Activated CD4-positive, alpha-beta T cell treated with anti-CD3 and anti-CD28 coated beads, Interleukin-2, amount 50 U/mL, for 16 hours (primary cell): Measurements from ENCODE around the gene BMAL2.
A peak's percentile ranks its signal among the peaks of the same experiment; 100 is the strongest.

ENCODE experiments used
- DNase-seq: peaks from one replicate; pipeline ENCODE4 v3.0.0-alpha.2; 2020

BMAL2 gene

DNA sequence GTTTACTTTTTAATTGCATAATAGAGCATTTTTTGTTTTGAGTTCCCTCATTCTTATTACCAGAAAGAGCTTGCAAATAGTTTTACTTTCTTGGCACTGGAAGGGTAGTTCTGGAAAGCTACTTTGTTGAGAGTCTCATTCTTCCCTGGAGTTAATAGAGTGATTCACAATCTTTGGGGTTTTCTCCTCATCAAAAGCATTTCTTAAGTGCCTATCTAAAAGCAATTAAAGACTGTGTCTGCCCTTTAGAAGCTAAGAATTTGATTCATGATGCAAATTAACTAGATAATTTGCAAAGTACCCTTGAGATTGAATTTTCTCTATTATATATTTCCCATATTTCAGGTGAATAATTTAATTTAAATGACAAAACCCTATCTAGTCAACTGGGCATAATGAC lies 8.1 kb upstream of the BMAL2 start:
- no peak for DNase-seq

DNA sequence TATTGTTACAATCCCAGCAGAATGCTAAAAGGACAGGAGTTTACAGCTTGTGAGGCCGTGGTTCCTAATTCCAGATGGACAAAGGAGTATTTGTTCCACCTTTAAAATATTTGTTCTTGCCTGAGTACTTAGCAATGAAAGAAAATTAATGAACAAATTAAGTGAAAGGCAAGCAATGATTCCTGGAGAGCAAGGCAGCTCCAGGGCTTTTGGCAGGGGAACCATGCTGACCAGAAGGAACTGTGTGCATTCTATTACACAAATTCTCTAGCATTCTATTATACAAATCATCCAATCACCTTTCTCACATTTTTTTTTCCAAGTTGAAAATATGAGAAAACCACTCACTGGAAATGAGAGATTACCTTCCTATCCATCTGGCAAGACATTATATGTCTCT lies 1.8 kb upstream of the BMAL2 start:
- no peak for DNase-seq

DNA sequence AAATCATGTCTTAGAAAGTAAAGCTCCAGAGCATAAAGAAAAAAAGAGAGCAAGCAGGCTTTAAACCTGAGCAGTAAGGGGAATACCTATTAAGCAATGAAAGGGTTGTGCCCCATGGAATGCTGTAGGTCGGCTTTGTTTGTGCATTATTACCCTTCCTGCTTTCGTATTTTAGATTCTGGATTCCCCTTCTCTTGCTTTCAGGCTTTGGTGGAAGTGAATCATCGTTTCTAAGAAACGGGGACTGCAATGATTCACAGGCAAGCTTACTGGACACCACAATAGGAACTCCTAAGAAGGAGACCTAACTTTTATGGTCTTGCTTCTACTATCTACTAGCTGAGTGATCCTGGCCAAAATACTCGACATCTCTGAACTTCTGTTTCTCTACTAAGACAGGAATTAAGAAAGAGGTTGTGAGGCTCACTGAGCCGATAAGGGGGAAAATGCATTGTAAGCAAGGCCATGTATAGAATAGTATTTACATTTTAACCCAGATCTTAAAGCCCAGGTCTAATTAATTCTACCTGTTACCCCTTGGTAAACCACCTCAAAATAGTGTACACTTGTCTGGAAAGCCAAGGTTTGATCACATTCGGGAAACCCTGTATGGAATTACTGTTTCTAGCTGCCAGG lies 1.2 kb upstream of the BMAL2 start:
- peak; percentile 88 for DNase-seq

DNA sequence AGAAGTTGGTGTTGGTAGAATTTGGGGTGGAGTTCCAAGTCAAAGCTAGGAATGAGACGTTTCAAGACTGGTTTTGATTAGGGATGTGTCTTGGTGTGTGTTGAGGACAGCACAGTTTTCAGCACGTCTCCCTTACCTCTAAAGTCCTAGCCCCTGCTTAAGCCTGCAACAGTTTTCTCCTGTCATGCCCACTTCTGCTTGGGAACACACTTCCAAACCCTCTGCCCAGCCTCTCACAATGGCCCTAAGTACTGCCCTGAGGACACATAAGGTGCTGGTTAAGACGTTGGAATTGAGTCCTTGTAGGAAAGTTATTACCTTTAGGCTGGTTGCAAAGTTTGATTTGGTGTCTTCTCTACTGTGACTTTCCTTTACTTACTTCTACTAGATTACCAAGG lies 710 bp upstream of the BMAL2 start:
- no peak for DNase-seq

DNA sequence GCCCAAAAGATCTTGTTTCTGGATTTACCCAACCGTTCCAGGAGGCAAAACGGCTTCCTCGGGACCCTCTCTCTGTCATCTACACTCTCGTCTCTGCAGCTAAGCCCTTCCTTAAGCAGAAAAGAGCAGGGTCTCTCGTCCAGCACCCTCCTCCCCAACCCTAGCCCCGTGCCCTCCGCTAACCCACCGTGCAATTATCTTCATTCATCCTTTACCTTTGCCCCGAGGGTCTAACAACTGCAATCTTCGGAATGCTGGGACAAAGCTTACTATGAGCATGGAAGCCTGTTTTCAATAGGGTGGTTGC lies 276 bp upstream of the BMAL2 start:
- no peak for DNase-seq

DNA sequence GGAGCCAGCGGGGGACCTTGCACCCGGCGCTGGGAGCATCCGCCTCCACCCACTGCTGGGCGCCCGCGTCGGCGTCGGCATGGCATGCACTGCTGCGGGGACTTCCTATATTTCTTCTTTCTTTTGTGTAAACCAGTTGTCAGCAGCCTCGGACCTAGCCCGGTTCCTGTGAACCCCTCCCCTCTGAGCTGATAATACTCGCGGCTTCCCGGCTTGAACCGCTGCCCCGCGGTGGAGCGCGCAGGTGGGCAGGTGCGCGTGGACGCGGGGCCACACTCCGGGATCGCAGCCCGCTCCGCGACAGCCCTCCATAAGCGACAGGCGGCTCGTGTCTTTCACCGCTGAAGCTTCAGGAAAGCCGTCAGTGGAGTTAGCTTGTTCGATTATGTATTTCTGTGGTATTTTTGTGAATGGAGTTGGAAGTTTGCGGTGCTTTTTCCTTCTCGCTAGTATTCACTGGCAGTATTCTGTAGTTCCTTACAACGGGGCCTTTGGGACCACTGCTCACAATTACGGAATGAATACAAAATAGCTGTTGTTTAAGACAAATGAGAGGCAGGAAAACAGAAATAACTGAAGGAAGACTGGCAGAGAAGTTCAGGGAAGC lies 870 bp downstream of the BMAL2 start:
- DNase-seq = peak; percentile 49

DNA sequence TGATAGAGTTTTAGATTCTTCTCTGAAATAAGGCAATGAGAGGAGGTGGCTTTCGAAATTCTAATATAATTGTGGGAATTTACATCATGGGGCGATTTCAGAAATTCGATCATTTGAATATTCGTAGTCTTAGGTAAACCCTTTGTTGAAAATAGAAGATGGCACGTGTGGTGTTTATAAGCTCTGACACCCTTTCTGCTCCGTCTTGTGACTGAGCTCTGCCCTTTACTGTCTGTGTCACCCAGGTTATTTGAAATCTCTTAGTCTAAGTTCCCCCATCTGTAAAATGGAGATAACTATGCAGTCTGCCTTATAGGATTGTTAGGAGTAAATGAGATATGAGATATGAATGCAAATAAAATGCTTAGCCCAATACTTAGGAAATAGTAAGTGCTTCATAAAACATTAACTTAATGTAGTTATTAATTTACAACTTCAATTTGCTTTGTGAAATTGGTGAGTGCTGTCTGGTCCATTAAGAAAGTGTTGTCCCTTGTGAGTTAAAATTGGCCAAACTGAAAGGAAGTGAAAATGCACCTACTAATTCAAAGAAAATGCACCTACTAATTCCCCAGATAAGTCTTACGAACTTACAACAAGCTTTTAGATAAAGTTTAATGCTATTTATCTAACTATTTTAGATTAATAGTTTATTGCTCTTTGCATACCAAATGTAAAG lies 1.5 kb downstream of the BMAL2 start:
- no peak for DNase-seq

DNA sequence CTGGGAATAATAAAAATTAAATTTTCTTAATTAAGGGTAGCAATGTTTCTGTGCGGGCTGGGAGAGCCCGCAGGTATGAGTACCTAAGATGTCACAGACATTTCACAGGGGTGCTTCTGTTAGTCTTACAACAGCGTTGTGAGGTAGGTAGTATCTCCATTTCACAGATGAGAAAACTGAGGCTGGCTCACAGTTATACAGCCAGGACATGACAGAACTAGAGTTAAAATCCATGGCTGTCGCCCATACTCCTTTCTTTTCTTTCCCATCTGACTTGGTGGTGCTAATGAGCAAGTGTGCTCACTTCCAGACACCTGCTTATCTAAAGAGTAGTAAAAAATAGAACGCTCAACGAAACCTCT lies 2.1 kb downstream of the BMAL2 start:
- no peak for DNase-seq

DNA sequence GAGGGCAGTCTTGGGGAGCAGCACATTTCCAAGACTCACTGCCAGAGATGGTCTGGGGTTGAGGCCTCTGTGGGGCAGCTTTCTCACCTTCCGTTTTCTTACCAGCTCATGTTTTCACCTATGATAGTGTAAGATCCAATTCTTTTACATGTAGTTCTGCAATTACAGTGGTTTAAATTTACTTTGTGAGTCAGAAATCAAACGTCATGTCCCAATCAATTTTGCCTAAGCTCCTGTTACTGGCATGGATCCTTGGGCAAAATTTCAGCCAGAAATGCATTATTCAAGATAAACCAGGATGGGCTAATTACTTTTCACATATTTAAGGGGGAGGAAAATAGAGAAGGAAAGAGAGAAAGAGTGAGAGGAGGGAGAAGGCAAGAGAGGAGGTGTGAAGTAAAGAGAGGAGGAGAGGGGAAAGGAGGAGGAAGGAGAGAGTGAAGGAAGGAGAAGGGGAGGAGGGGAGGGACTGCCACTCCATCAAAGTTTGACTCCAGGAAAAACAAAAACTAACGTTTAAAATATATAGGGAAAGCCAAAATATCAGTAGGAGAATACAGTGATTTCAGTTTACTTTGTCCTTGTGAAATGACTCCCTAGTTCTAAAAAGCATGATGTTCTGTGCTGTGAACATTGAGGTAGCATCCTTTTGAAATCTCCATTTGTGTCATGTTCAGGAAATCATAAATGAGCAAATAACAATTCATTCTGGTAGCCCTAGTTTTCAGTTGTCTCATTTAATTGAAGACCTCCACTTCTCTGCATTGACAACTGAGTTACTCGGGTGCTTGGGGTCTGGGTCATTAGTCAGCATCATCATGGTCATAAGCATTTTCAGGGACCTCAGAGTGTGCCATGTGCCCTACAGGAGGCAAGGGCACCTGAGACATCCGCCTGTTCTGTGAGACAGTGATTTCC lies 3.0 kb downstream of the BMAL2 start:
- peak; percentile 68 for DNase-seq

DNA sequence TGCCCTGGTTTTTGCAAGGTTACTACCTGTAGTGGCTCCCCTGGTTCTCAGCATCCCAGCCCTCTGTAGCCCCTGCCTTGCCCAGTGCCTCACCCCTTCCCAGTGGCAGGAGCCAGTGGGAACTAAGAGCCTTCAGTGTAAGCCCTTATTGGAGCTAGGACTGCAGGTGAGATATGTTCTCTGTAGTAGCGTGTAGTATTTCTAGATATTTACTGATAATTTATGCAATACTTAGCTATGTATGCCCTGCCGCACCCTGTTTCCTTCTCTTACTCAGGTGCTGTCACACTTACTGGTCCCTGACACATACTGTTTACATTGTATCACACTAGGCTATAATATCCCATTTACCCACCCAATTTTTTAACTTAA lies 3.6 kb downstream of the BMAL2 start:
- DNase-seq = no peak

DNA sequence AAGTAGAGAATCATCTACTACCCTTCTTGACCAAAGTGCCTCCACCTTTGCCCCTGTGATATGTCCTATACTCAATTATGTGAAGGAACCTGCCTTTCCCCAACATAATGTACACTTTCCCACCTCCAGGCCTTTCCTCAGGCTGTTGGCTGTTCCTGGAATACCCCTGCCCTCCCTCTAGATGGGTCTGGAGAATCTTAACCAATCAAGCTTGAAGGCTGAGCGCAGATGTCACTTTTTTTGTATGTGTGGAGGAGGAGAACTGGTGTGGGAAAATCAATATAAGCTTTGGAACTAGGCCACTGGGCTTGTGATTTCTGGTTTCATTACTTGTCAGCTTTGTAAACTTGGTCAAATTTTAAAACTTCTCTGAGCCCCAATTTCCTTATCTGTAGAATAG lies 4.7 kb downstream of the BMAL2 start:
- DNase-seq = no peak

DNA sequence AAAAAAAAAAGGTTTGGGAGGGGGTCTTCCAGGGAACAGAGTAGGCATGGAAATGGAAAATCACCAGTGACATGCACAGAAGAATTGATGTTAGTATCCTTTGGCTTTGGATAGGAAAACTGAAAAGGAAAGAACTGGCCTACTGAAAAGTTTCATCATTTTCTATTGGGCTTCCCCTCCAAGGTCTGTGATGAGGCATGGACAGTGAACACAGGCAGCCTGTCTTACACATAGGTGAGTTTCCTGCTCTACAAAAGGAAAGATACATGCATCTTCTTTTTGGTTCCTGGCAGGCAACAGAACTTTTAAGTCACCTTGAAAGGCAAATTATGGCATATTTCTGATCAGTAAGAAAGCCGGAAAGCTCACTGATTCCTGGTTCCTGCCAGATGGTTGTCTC lies 5.8 kb downstream of the BMAL2 start:
- DNase-seq = no peak

DNA sequence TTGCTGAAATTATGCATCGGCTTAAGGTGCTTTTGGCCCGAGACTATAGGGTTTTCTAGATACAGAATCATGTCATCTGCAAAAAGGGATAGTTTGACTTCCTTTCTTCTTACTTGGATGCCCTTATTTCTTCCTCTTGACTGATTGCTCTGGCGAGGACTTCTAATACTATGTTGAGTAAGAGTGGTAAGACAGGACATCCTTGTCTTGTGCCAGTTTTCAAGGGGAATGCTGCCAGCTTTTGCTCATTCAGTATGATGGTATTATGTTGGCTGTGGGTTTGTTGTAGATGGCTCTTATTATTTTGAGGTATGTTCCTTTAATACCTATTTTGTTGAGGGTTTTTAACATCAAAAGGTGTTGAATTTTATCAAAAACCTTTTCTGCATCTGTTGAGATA lies 8.3 kb downstream of the BMAL2 start:
- no peak for DNase-seq

DNA sequence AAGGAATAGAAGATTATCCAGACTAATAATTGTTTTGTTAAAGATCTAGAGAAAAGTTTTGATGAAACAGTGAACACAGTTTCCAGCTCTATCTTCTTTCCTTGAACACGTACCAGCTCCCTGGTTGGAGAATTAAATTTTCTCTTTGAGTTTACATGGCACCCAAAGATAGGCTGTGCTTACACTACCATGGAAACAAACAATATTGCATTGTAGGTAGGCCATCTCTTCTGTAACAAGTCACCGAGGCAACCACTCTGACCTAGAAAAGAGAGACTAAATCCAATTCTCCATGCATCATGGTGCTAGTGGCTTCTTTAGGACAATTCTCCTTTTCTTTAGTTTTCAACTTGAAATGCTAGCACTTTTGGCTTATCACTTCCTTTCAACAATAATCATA lies 9.9 kb downstream of the BMAL2 start:
- DNase-seq = no peak

DNA sequence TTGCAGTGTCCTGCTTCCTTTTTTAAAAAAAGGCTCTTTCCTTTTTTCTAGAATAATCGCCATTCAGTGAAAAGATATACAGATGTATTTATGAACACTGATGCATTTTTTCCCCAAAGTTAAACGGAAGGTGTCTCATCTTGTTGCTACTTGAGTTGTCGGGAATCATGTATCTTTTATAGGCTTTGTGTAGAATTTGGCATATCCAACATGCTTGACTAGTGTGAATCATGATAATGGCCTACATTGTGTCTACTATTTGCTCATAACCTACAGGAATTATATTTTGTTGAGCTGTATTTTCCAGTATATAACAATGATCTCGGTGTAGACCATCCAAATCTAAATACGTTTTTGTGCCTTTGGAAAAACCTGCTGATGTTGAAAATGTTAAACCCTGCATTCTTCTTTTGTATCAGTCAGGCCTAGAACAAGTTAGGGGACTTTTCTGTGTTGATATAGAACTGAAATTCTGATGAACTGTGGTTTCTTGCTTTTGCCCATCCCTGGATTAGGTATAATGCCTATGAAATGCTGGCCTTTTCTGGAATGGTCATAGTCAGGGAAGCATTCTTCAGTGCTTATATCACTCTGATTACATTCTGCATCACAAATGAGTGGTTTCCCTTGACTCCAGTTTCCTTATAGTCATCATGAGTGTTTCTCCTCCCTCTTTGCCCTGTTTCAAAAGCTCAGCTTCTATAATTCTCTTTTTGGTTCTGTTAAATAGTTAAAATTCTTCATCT lies 10.8 kb downstream of the BMAL2 start:
- no peak for DNase-seq

DNA sequence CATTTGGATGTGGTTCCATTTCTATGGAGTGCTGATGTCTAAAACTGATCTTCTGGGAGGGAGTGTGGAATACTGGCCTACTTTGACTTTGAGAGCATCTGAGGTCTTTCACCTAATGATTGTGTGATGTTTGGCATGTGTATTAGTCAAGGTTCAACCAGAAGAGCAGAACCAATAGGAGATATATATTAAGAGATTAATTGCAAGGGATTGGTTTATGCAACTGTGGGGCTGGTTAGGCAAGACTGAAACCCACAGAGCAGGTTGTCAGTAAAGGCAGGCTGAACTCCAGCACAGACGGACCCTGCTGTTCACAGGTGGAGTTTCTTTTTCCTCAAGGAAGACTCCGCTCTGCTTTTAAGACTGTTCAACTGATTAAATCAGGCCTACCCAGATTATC lies 11.6 kb downstream of the BMAL2 start:
- DNase-seq = no peak

DNA sequence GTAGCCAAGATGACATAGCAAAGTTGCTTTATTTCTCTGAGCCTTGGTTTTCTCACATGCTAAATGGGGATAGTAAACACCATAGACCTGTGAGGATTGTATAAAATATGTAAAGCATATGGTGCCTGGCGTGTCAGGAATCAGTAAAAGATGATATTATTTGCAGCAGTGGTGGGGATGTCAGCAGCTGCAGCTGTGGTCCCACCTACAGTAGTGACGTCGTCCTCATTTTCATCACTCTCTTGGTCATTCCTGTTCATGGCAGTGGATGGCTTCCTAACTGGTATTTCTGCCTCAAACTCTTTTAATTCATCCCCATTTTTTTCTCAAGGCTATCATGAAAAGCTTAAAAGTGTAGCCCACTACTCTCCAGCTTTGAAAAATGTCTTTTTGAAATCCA lies 12.1 kb downstream of the BMAL2 start:
- DNase-seq = no peak

DNA sequence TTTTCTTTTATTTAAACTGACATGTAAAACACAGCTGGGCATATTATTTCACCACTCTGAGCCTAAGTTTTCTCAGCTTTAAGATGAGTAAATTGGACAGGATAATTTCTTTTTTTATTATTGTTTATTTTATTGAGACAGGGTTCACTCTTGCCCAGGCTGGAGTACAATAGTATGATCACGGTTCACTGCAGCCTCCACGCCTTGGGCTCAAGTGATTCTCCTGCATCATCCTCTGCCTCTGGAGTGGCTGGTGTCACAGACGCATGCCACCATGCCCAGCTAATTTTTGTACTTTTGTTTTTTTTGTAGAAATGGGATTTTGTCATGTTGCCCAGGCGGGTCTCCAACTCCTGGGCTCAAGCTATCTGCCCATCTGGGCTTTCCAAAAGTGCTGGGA lies 12.7 kb downstream of the BMAL2 start:
- DNase-seq = no peak

DNA sequence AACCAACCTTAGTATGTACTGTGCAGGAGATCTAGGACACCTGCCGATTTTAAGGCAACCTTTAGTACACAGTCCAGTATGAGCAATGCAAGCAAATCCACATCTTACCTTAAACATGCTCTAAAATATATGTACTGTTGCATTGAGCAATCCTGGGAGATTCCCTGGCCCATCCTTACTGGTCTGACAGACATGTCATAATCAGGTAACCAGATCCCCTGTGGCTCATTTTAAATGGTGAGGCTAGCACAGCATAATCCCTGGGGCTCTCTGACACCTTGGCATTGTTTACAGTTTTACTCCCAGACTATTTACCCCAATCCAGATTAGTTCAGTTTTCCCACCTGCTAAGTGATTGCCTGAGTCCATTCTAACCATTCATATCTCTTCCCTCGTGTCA lies 15.1 kb downstream of the BMAL2 start:
- DNase-seq = no peak

DNA sequence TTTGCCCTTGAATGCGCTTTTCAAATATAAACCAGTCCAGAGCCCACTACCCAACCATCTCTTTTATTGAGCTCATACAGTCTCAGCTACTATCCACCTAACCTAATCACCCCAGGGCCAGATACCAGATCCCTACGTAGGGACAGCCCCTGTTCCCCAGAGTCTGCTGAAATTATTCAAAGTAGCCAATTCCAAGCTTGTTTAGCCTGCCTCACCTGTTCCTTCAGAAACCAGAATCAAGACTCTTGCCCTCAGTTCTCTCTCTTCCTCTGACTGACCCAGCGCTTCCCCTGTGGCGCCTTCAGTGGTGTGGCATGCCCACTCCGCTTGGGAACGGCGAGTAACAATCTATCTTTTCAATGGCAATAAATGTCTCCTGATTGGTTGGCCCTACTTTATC lies 18.8 kb downstream of the BMAL2 start:
- DNase-seq = no peak

DNA sequence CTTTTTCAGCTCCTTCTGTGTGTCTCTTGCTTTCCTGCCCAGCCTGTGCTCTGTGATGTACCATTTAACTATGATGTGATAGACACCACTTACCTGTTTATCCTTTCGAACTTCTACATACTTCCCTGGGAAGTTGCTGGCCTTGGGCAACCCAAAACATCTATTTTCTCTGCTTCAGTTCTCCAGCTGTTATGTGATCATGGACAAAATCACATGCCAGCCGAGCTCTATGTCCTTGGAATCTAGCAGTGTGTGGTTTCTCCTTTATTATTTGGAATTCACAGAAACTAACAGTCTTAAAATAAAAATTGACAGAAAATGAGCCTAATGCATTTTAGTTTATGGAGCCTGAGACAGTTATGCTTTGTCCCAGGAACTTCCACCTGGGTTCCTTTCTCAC lies 22.9 kb downstream of the BMAL2 start:
- DNase-seq = no peak

DNA sequence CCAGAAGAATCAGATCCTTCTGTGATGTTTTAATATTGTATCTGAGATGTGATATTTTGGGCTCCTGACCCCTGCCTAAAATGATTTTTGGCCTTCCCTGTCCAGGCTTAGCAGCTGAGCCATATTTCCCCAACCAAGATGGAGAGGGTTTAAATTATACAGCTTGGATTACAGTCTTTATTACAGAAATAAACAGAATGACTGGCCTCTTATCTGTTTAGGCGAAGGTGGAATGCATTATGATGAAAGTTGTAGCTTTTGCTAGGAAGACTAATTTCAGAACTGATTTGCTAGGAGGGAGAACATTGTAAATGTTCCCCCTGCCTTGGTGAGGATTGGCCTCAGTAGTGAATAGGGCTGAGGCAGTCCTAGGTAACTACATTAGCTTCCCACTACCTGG lies 23.3 kb downstream of the BMAL2 start:
- DNase-seq = no peak
